H1 (cell line): ENCODE results near the gene SRM. TPM values are rescaled to one million over a fixed set of nuclear protein-coding genes. Genes with fewer than 3 reads are reported as not detected.

Experiments used
- CTCF ChIA-PET: fragments of 300-600 bp; sonication (Branson Sonifier 250); formaldehyde crosslinking; loops from one replicate; lab custom pipeline; 2021; ENCODE audit not compliant: partially characterized antibody; lab: Charles Lee
- POLR2A ChIA-PET: fragments of 300-600 bp; sonication (Branson Sonifier 250); formaldehyde crosslinking; loops from one replicate; lab custom pipeline; 2021; ENCODE audit warnings: inconsistent platforms; ENCODE audit not compliant: partially characterized antibody; lab: Charles Lee
- DNase-seq, 2 experiments: peaks; one replicate each; pipeline versions ENCODE4 v3.0.0 to v3.0.0-alpha.2; 2010 to 2022; ENCODE audit warnings: low spot score in 2 of 2, low read depth in 1 of 2, mixed read lengths in 1 of 2
- FAIRE-seq: peaks from 2 replicates; lab custom pipeline; 2011; peaks lifted over from hg19 to GRCh38; lab: Jason Lieb, UNC
- H2AFZ ChIP-seq: 2 replicates; pipeline ENCODE4 v1.8.1; 2012; ENCODE audit warnings: low read length, inconsistent platforms
- H2AK5ac ChIP-seq: 2 replicates; pipeline ENCODE4 v1.6.1; 2013; ENCODE audit warnings: low read depth, low read length
- H2BK120ac ChIP-seq: replicated peaks from 2 replicates; pipeline ENCODE3; 2013; ENCODE audit warnings: low read depth, low read length, inconsistent platforms
- H2BK12ac ChIP-seq: 2 replicates; pipeline ENCODE4 v1.6.1; 2013; ENCODE audit warnings: low read depth, low read length
- H2BK15ac ChIP-seq: 2 replicates; pipeline ENCODE4 v1.6.1; 2013; ENCODE audit warnings: low read length
- H2BK20ac ChIP-seq: 2 replicates; pipeline ENCODE4 v1.6.1; 2013; ENCODE audit warnings: low read length
- H2BK5ac ChIP-seq: 2 replicates; pipeline ENCODE4 v1.6.1; 2013; ENCODE audit warnings: low read depth, low read length
- H3K14ac ChIP-seq: 2 replicates; pipeline ENCODE4 v1.6.1; 2013; ENCODE audit warnings: inconsistent platforms; ENCODE audit not compliant: insufficient read length
- H3K18ac ChIP-seq: 2 replicates; pipeline ENCODE4 v1.6.1; 2013; ENCODE audit warnings: low read length; ENCODE audit errors: extremely low read depth
- H3K23ac ChIP-seq: 2 replicates; pipeline ENCODE4 v1.6.1; 2013; ENCODE audit warnings: inconsistent platforms; ENCODE audit not compliant: insufficient read length
- H3K23me2 ChIP-seq: 2 replicates; pipeline ENCODE4 v1.6.1; 2013; ENCODE audit warnings: low read depth, low read length
- H3K27ac ChIP-seq: 2 replicates; pipeline ENCODE4 v1.6.1; 2011; ENCODE audit warnings: low read depth, low read length, inconsistent platforms
- H3K27me3 ChIP-seq, 4 experiments: replicated peaks in 1 of 4; 1 replicate in 1 of 4; 2 replicates in 3 of 4; pipeline versions ENCODE4 v1.6.1 to v1.8.1; 2011 to 2013; ENCODE audit warnings: low read length in 3 of 4, mild to moderate bottlenecking in 3 of 4, inconsistent platforms in 2 of 4, mixed read lengths in 2 of 4, moderate library complexity in 1 of 4; ENCODE audit not compliant: control insufficient read depth in 3 of 4, insufficient read depth in 3 of 4; ENCODE audit errors: extremely low read depth in 1 of 4
- H3K36me3 ChIP-seq, 4 experiments: 2 replicates each; pipeline versions ENCODE4 v1.6.1 to v1.8.1; 2011 to 2013; ENCODE audit warnings: mild to moderate bottlenecking in 4 of 4, low read length in 3 of 4, moderate library complexity in 2 of 4, control low read depth in 1 of 4, inconsistent platforms in 1 of 4; ENCODE audit not compliant: insufficient read depth in 4 of 4, control insufficient read depth in 2 of 4
- H3K4ac ChIP-seq: replicated peaks from 2 replicates; pipeline ENCODE3; 2013; ENCODE audit warnings: low read length, low read depth, mixed read lengths, inconsistent platforms; ENCODE audit not compliant: insufficient read length
- H3K4me1 ChIP-seq, 4 experiments: replicated peaks in 1 of 4; 1 replicate in 1 of 4; 2 replicates in 3 of 4; pipeline versions ENCODE4 v1.6.1 to v1.8.1; 2011 to 2013; ENCODE audit warnings: low read length in 3 of 4, inconsistent platforms in 2 of 4, mixed read lengths in 1 of 4; ENCODE audit not compliant: insufficient read depth in 4 of 4, control insufficient read depth in 3 of 4
- H3K4me2 ChIP-seq, 2 experiments: 2 replicates each; pipeline versions ENCODE4 v1.6.1 to v1.8.1; 2011 to 2013; ENCODE audit warnings: low read depth in 2 of 2, low read length in 2 of 2, control low read depth in 1 of 2, inconsistent platforms in 1 of 2, mild to moderate bottlenecking in 1 of 2; ENCODE audit not compliant: insufficient read depth in 1 of 2
- H3K4me3 ChIP-seq, 4 experiments: fragments of 200-600, 300-600 bp in 1 of 4; sonication (generic), shearing (Covaris generic), sonication (Bioruptor Twin) in 1 of 4; 2 replicates each; pipeline versions ENCODE4 v1.5.1 to v1.8.1; 2011 to 2016; ENCODE audit warnings: low read length in 4 of 4, low read depth in 3 of 4, control low read depth in 2 of 4, inconsistent platforms in 2 of 4, mild to moderate bottlenecking in 2 of 4, mixed read lengths in 1 of 4, moderate library complexity in 1 of 4; ENCODE audit not compliant: insufficient read depth in 2 of 4; ENCODE audit errors: extremely low read depth in 1 of 4
- H3K56ac ChIP-seq: replicated peaks from 2 replicates; pipeline ENCODE3; 2013; ENCODE audit warnings: low read depth, mild to moderate bottlenecking, mixed read lengths, low read length, inconsistent platforms; ENCODE audit not compliant: insufficient read length
- H3K79me1 ChIP-seq: 2 replicates; pipeline ENCODE4 v1.6.1; 2013; ENCODE audit warnings: low read depth, low read length, control low read depth
- H3K79me2 ChIP-seq, 2 experiments: 2 replicates each; pipeline versions ENCODE4 v1.6.1 to v1.8.1; 2012 to 2013; ENCODE audit warnings: low read length in 2 of 2, mild to moderate bottlenecking in 2 of 2, inconsistent platforms in 1 of 2; ENCODE audit not compliant: insufficient read depth in 2 of 2, control insufficient read depth in 1 of 2
- H3K9ac ChIP-seq, 4 experiments: replicated peaks in 1 of 4; 1 replicate in 1 of 4; 2 replicates in 3 of 4; pipeline versions ENCODE4 v1.6.1 to v1.8.1; 2011 to 2013; ENCODE audit warnings: low read depth in 3 of 4, low read length in 3 of 4, control low read depth in 2 of 4, mild to moderate bottlenecking in 2 of 4, moderate library complexity in 2 of 4, inconsistent platforms in 1 of 4; ENCODE audit errors: extremely low read depth in 1 of 4
- H3K9me3 ChIP-seq, 2 experiments: 2 replicates each; pipeline versions ENCODE4 v1.6.1 to v1.8.1; 2012 to 2013; ENCODE audit warnings: mild to moderate bottlenecking in 2 of 2, moderate library complexity in 2 of 2, control low read depth in 1 of 2, inconsistent platforms in 1 of 2, low read depth in 1 of 2, low read length in 1 of 2, mixed read lengths in 1 of 2; ENCODE audit not compliant: insufficient read depth in 2 of 2
- H4K20me1 ChIP-seq, 2 experiments: replicated peaks in 1 of 2; 2 replicates each; pipeline versions ENCODE3 to v1.8.1; 2011 to 2013; ENCODE audit warnings: inconsistent platforms in 2 of 2, low read length in 2 of 2, mild to moderate bottlenecking in 1 of 2; ENCODE audit not compliant: insufficient read depth in 2 of 2, control insufficient read depth in 1 of 2
- H4K5ac ChIP-seq: 2 replicates; pipeline ENCODE4 v1.6.1; 2013; ENCODE audit warnings: low read length, low read depth, mixed read lengths, inconsistent platforms; ENCODE audit not compliant: insufficient read length
- H4K8ac ChIP-seq: 2 replicates; pipeline ENCODE4 v1.8.0; 2013; ENCODE audit warnings: mild to moderate bottlenecking, moderate library complexity, low read length, inconsistent platforms; ENCODE audit not compliant: insufficient read depth; ENCODE audit errors: extremely low read depth
- H4K91ac ChIP-seq: replicated peaks from 2 replicates; pipeline ENCODE3; 2013; ENCODE audit warnings: low read length, mixed read lengths, inconsistent platforms; ENCODE audit not compliant: insufficient read length
- CTCF ChIP-seq, 3 experiments: IDR thresholded peaks; 1 replicate in 2 of 3; 2 replicates in 1 of 3; pipeline versions ENCODE4 v1.5.1 to v1.6.1; 2011; ENCODE audit warnings: low read length in 3 of 3, mild to moderate bottlenecking in 3 of 3, inconsistent platforms in 2 of 3, low read depth in 1 of 3, moderate library complexity in 1 of 3; ENCODE audit not compliant: insufficient read depth in 1 of 3; ENCODE audit errors: control extremely low read depth in 1 of 3
- E2F6 ChIP-seq: IDR thresholded peaks from 2 replicates; pipeline ENCODE4 v1.6.1; 2012; ENCODE audit warnings: inconsistent platforms
- HDAC2 ChIP-seq, 2 experiments: fragments of 300-600 bp in 1 of 2; sonication (generic) in 1 of 2; IDR thresholded peaks; 2 replicates each; pipeline ENCODE4 v1.6.1; 2011 to 2012; ENCODE audit warnings: low read depth in 2 of 2, low read length in 2 of 2, mild to moderate bottlenecking in 2 of 2, moderate library complexity in 2 of 2, borderline replicate concordance in 1 of 2, inconsistent platforms in 1 of 2
- KDM1A ChIP-seq: fragments of 200-600, 300-600 bp; sonication (generic); IDR thresholded peaks from 2 replicates; pipeline ENCODE4 v1.7.1; 2016; ENCODE audit warnings: mild to moderate bottlenecking, low read length, borderline replicate concordance
- MAFK ChIP-seq: IDR thresholded peaks from 2 replicates; pipeline ENCODE4 v1.6.1; 2012; ENCODE audit warnings: low read depth, mild to moderate bottlenecking, improper control_type of control experiment, low read length
- NANOG ChIP-seq: IDR thresholded peaks from 2 replicates; pipeline ENCODE4 v1.6.1; 2011; ENCODE audit warnings: low read length, low read depth, mild to moderate bottlenecking, inconsistent platforms; ENCODE audit not compliant: insufficient read depth, poor library complexity, severe bottlenecking
- PHF8 ChIP-seq: fragments of 200-600 bp; sonication (generic); conservative IDR thresholded peaks from 2 replicates; pipeline ENCODE4 v1.7.1; 2012; ENCODE audit warnings: low read depth, mild to moderate bottlenecking, inconsistent platforms, low read length, moderate library complexity
- POLR2A ChIP-seq, 2 experiments: IDR thresholded peaks; 1 replicate in 1 of 2; 2 replicates in 1 of 2; pipeline ENCODE4 v1.6.1; 2011; ENCODE audit warnings: low read depth in 2 of 2, low read length in 2 of 2, mild to moderate bottlenecking in 2 of 2; ENCODE audit errors: control extremely low read depth in 1 of 2
- RFX5 ChIP-seq: IDR thresholded peaks from 2 replicates; pipeline ENCODE4 v1.6.1; 2011; ENCODE audit warnings: low read depth, low read length, improper control_type of control experiment, borderline replicate concordance
- SIN3A ChIP-seq, 2 experiments: IDR thresholded peaks in 1 of 2; conservative IDR thresholded peaks in 1 of 2; 2 replicates each; pipeline ENCODE4 v1.6.1; 2011 to 2012; ENCODE audit warnings: low read length in 2 of 2, improper control_type of control experiment in 1 of 2, low read depth in 1 of 2, mild to moderate bottlenecking in 1 of 2
- SIRT6 ChIP-seq: IDR thresholded peaks from one replicate; pipeline ENCODE4 v1.7.1; 2012; ENCODE audit warnings: low read length, inconsistent platforms
- WGBS, 2 experiments: shearing (Covaris generic) in 1 of 2; methylation state at CpG; one replicate each; pipeline versions ENCODE4 v1.1.6 to v1.1.7; 2013 to 2015; ENCODE audit warnings: low lambda C conversion rate in 2 of 2, mixed read lengths in 2 of 2, inconsistent platforms in 1 of 2, low coverage in 1 of 2, missing lambda C conversion rate in 1 of 2; ENCODE audit not compliant: insufficient replicate concordance in 2 of 2, insufficient coverage in 1 of 2, insufficient read length in 1 of 2; ENCODE audit errors: extremely low coverage in 1 of 2, missing lambda C conversion rate in 1 of 2; 5-methylcytosine and 5-hydroxymethylcytosine counted together
- polyA plus RNA-seq, 7 experiments: library from polyadenylated mRNA; depleted of rRNA in 3 of 7; stranded (reverse) in 5 of 7; unstranded in 2 of 7; fragments of >200 nt in 5 of 7; fragments of 200-250 nt in 2 of 7; gene quantifications; 1 replicate in 5 of 7; 2 replicates in 1 of 7; 4 replicates in 1 of 7; pipeline versions ENCODE4 v1.2.1 to v1.2.3, GENCODE V29; 2011 to 2013; ENCODE audit warnings: missing spikeins in 2 of 7, mixed read lengths in 2 of 7
- total RNA-seq: library from RNA; stranded (reverse); fragmentation: NEBNext Ultra II Directional; extraction: Animal tissue kit (Norgen Biotek cat#: 25700); gene quantifications from 2 replicates; pipeline ENCODE4 v1.2.1, GENCODE V29; 2021

SRM gene
- total and polyA plus RNA-seq, 2 of the 8 experiments (the other 6 are each of a cell fraction or from before 2014, with no cell fraction given): 110 to 208 TPM

- CTCF ChIA-PET: no interaction called here
- Histone ChIP-seq H3K14ac (no peak overlapping the region), H2AK5ac (no peak overlapping the region), H3K4ac (no peak overlapping the region), H3K27me3 (no peaks in the 10 kb centered on the region), H3K9me3 (no peaks in the 10 kb centered on the region), H2BK5ac (no peak overlapping the region), H4K5ac (no peak overlapping the region), H3K23me2 (no peaks in the 10 kb centered on the region), H2BK20ac (no peak overlapping the region), H3K23ac (no peak overlapping the region), H2AFZ (no peak overlapping the region), H3K56ac (no peak overlapping the region), H2BK12ac (no peak overlapping the region), H3K27ac (no peak overlapping the region), H3K4me1 (no peaks in the 10 kb centered on the region), H3K36me3 (peaks cover 7 to 40% (median 29%) of the 10 kb centered on the region in 4 experiments), H3K79me1 (no peaks in the 10 kb centered on the region), H3K79me2 (no peaks in the 10 kb centered on the region), H2BK120ac (no peak overlapping the region), H4K8ac (no peak overlapping the region), H2BK15ac (no peak overlapping the region), H3K9ac (no peak overlapping the region), H4K20me1 (peaks cover 0 to 1% of the 10 kb centered on the region in 2 experiments), H3K4me3 (no peak overlapping the region), H3K18ac (no peak overlapping the region), H4K91ac (no peak overlapping the region), H3K4me2 (no peak overlapping the region)
- FAIRE-seq (no peak), DNase-seq (no peak)
- WGBS, 2 experiments: 89% methylated on average over 10 of the region's 10 CpGs; no CpG with 5 or more reads in 1 of the 2 experiments
- POLR2A ChIA-PET: no interaction called here
- TF ChIP-seq KDM1A (no peak), RFX5 (no peak), CTCF (IDR thresholded peaks at IDR 0.05; ENCODE audit: control extremely low read depth in 1 of 3, insufficient read depth in 1 of 3, low read depth in 1 of 3, low read length in 3 of 3) (no peak), PHF8 (no peak), NANOG (no peak), POLR2A (IDR thresholded peaks at IDR 0.05; ENCODE audit: control extremely low read depth in 1 of 2, low read depth in 2 of 2, low read length in 2 of 2) (no peak), HDAC2 (IDR thresholded peaks at IDR 0.05; ENCODE audit: borderline replicate concordance in 1 of 2, low read depth in 2 of 2, low read length in 2 of 2) (no peak), SIRT6 (no peak), E2F6 (no peak), SIN3A (conservative IDR thresholded peaks at IDR 0.05 in 1 of 2, IDR thresholded peaks at IDR 0.05 in 1 of 2; ENCODE audit: low read depth in 1 of 2, low read length in 2 of 2) (no peak), MAFK (no peak)
Measured at GRCh38 chr1:11105586-11105985, 45.8 kb upstream of the SRM start.
